GM12872 (cell line): ENCODE results near the gene PRDX5.
A peak's percentile ranks its signal among the peaks of the same experiment; 100 is the strongest.

Experiments
- TF ChIP-seq, protein P1 (sequence below): IDR thresholded peaks from 3 replicates; pipeline ENCODE4 v1.5.1; 2011; ENCODE audit warnings: low read depth, mild to moderate bottlenecking, low read length, moderate library complexity; ENCODE audit not compliant: insufficient read depth

Gene PRDX5

DNA sequence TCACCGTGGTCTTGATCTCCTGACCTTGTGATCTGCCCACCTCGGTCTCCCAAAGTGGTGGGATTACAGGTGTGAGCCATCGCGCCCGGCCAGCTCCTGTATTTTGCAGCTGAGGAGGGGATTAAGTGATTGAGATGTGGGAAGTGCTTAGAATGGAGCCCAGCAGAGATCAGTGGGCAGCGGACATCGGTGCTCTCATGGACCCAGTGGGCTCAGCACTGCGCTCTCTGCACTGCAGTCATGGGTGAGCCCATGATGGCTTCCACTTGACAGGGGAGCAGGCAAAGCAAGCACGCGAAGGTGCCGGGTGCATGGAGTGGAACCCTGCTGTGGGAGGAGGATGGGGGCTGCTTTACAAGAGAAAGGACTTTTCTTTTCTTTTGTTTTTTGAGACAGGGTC lies 13.0 kb downstream of the PRDX5 start:
- TF ChIP-seq, protein P1, sequence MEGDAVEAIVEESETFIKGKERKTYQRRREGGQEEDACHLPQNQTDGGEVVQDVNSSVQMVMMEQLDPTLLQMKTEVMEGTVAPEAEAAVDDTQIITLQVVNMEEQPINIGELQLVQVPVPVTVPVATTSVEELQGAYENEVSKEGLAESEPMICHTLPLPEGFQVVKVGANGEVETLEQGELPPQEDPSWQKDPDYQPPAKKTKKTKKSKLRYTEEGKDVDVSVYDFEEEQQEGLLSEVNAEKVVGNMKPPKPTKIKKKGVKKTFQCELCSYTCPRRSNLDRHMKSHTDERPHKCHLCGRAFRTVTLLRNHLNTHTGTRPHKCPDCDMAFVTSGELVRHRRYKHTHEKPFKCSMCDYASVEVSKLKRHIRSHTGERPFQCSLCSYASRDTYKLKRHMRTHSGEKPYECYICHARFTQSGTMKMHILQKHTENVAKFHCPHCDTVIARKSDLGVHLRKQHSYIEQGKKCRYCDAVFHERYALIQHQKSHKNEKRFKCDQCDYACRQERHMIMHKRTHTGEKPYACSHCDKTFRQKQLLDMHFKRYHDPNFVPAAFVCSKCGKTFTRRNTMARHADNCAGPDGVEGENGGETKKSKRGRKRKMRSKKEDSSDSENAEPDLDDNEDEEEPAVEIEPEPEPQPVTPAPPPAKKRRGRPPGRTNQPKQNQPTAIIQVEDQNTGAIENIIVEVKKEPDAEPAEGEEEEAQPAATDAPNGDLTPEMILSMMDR: no peak

DNA sequence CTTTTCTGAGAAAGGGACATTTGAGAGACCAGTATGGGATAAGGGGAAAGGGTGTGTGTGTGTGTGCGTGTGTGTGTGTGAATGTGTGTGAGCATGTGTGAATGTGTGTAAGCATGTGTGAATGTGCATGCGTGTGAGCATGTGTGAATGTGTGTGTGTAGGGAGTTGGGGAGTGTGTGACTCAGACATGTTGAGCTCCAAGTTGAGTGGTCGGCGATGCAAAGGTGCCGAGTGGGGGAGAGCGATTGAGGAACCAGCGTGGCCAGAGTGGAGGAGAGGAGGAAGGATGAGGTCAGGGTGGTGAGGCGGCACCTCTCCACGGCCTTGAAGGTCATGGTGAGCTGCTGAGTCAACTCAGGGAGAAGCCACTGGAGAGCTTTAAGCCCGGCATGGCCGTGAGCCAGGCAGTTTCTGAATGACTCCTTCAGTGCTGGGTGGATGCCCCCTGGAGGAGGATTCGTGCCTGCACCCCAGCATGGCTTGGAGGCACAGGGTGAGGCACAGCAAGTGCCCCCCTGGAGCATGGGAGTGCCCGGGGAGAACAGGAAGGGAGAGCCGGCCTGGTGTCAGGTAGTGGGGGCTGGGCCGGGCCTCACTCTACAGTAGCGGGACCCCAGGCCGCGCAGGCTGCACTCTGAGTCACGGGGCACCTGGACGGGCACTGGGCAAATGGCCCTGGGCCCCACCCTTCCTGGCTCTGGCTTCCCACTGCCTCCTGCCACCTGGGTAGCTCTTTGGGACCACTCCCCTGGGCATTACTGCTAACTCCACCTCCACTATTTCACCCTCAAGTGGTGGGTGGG lies 13.8 kb downstream of the PRDX5 start:
- TF ChIP-seq, protein P1: peak; percentile 83

DNA sequence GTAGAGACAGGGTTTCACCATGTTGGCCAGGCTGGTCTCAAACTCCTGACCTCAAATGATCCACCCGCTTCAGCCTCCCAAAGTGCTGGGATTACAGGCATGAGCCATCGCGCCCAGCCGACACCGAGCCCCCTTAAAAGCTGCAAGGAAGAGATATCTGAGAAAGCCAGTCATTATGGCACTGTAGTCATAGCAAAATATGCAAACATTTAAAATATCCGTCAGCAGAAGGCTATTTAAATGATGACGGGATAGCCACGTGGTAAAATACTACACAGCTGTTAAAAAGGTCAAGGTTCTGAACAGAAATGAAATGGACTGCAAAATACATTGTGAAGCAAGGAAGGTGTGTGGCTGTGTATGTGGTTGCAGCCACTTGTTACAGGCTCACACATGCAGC lies 15.6 kb downstream of the PRDX5 start:
- TF ChIP-seq, protein P1: no peak

DNA sequence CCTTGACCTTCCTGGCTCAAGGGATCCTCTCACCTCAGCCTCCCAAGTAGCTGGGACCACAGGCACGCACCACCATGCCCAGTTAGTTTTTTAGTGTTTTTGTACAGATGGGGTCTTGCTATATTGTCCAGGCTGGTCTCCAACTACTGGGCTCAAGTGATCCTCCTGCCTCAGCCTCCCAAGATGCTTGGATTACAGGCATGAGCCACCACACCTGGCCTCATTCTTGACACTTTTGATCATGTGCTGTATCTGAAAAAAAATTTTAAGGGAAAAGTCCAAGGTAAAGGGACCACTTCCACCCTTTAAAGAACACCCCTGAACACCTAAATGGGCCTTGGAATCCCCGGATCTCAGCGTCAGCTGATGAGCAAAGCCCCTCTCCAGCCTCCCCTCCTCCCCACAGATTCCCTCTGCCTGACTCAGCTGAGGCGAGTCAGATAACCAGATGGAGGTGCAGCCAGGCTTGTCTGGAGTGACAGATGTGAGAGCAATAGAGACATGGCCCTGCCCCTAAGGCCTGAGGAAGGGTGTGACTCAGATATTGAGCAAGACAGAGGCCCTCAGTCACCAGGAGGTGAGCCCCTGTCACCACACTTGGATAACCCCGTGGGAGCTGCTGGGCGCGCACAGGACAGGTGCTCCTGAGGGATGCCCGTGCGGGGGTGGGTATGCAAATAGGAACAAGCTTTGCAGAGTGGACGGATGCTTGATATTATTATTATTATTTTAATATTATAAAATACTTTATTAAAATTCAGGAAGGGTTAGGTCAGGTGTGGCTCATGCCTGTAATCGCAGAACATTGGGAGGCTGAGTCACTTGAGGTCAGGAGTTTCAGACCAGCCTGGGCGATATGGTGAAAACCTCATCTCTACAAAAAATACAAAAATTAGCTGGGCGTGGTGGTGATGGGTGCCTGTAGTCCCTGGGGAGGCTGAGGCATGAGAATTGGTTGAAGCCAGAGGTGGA lies 17.1 kb downstream of the PRDX5 start:
- TF ChIP-seq, protein P1: no peak; the same call in 2 of the 3 replicates

DNA sequence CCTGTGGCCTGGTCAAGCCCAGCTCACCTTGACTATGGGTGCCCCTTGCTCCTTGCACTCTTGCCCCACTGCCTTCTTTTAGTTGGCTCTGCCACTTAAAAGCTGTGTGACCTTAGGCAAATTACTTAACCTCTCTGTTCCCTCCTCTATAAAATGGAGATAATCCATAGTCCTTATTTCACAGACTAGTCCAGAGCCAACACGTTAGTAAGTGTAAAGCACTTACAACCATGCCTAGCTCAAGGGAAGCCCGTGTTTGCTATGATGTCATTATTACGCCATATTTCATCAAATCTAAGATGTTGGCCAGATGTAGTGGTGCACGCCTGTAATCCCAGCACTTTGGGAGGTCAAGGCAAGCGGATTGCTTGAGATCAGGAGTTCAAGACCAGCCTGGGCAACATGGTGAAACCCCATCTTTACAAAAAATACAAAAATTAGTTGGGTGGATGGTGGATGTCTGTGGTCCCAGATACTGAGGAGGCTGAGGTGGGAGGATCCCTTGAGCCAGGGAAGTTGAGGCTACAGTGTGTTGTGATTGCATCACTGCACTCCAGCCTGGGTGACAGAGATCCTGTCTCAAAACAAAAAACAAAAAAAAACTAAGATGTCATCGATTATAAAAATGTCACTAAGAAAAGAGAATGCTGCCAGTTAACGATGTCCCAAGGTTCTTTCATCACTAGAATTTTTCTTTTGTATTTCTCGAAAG lies 19.8 kb downstream of the PRDX5 start:
- TF ChIP-seq, protein P1: no peak

DNA sequence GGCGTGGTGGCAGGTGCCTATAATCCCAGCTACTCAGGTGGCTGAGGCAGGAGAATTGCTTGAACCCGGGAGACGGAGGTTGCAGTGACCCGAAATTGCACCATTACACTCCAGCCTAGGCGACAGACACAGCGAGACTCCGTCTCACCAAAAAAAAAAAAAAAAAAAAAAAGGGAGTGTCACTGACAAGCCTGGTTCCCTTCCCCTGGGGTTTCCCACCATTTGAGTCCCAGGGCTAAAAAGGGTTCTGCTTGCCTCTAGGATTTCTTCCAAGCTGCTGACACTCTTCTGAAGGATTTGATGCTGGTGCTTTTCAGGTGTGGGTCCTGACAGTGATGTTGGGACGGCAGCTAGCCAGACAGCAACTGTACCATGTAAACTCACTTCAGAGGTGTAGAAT lies 20.8 kb downstream of the PRDX5 start:
- TF ChIP-seq, protein P1: no peak

DNA sequence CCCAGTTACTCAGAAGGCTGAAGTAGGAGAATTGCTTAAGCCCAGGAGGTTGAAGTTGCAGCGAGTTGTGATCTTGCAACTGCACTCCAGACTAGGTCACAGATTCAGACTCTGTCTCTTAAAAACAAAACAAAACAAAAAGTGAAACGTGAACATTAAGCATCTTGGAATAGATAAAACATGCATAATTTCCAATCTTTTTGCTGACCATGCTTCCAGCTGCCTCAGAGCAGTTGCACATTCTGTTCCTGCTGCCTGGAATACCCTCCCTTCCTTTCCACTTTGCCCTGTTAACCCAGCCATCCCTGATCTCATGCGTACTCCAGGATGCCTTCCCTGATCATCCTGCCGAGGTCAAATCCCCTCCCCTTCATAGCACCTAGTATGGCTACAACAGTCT lies 21.4 kb downstream of the PRDX5 start:
- TF ChIP-seq, protein P1: no peak
